ENCODE results near the gene MTCL1.

The MTCL1 gene

GRCh38 chr18:8803957-8804356 is 98.6 kb downstream of the MTCL1 start:
- H3K27ac ChIP-seq, result no peak overlapping the region
- TF ChIP-seq CTCF (conservative IDR thresholded peaks at IDR 0.05) (no peak), ZFX (IDR thresholded peaks at IDR 0.05) (no peak)

- TF ChIP-seq CTCF (conservative IDR thresholded peaks at IDR 0.05), result no peak
- H3K27ac ChIP-seq, result no peak overlapping the region
These were observed 100.2 kb downstream of the MTCL1 start for GRCh38 chr18:8805552-8805951.

GRCh38 chr18:8806100-8806797 is 100.9 kb downstream of the MTCL1 start:
- no peak for TF ChIP-seq CTCF (conservative IDR thresholded peaks at IDR 0.05)
- no peak for TF ChIP-seq ZFX (IDR thresholded peaks at IDR 0.05)
- no peak overlapping the region for H3K27ac ChIP-seq

- H3K27ac ChIP-seq, result no peak overlapping the region
- no peak for TF ChIP-seq ZFX (IDR thresholded peaks at IDR 0.05)
- TF ChIP-seq CTCF (conservative IDR thresholded peaks at IDR 0.05), result no peak
These were observed 101.6 kb downstream of the MTCL1 start for GRCh38 chr18:8806798-8807487.

GRCh38 chr18:8807488-8807805 is 102.1 kb downstream of the MTCL1 start:
- H3K27ac ChIP-seq, result no peak overlapping the region
- TF ChIP-seq CTCF (conservative IDR thresholded peaks at IDR 0.05) (no peak), ZFX (IDR thresholded peaks at IDR 0.05) (no peak)

GRCh38 chr18:8808001-8808400 is 102.6 kb downstream of the MTCL1 start:
- no peak for TF ChIP-seq CTCF (conservative IDR thresholded peaks at IDR 0.05)
- no peak for TF ChIP-seq ZFX (IDR thresholded peaks at IDR 0.05)
- H3K27ac ChIP-seq, result no peak overlapping the region

GRCh38 chr18:8809514-8809913 is 104.2 kb downstream of the MTCL1 start:
- TF ChIP-seq ZFX (IDR thresholded peaks at IDR 0.05) (no peak), CTCF (conservative IDR thresholded peaks at IDR 0.05) (no peak)
- no peak overlapping the region for H3K27ac ChIP-seq
